Testis (tissue), 3 donors: Measurements from ENCODE around the gene SERGEF. TPM values are rescaled to one million over a fixed set of nuclear protein-coding genes. Genes with fewer than 3 reads are reported as not detected.

Experiments used
- DNase-seq: peaks from one replicate; pipeline ENCODE4 v3.0.0-alpha.2; 2019
- H3K27ac ChIP-seq, 2 donors: fragments of 200-600 bp; sonication (generic); one replicate each; pipeline ENCODE4 v1.5.1; 2019
- H3K27me3 ChIP-seq: fragments of 200-600 bp; sonication (generic); one replicate; pipeline ENCODE4 v1.5.1; 2019
- H3K36me3 ChIP-seq: fragments of 200-600 bp; sonication (generic); one replicate; pipeline ENCODE4 v1.5.1; 2017; ENCODE audit warnings: low read depth; ENCODE audit errors: missing control alignments
- H3K4me1 ChIP-seq: fragments of 200-600 bp; sonication (generic); one replicate; pipeline ENCODE4 v1.5.1; 2019
- H3K4me3 ChIP-seq, 2 donors: fragments of 200-600 bp; sonication (generic); one replicate each; pipeline ENCODE4 v1.5.1; 2017 to 2019
- H3K9me3 ChIP-seq: fragments of 200-600 bp; sonication (generic); one replicate; pipeline ENCODE4 v1.5.1; 2017
- CTCF ChIP-seq, 3 experiments: fragments of 450-650 bp in 2 of 3; fragments of 200-600 bp in 1 of 3; sonication (generic) in 1 of 3; IDR thresholded peaks; one replicate each; pipeline ENCODE4 v1.5.1; 2016 to 2019; ENCODE audit warnings: antibody characterized with exemption in 3 of 3, mild to moderate bottlenecking in 2 of 3, moderate library complexity in 1 of 3
- POLR2A ChIP-seq: fragments of 450-650 bp; IDR thresholded peaks from one replicate; pipeline ENCODE4 v1.6.1; 2017; ENCODE audit warnings: antibody characterized with exemption, mild to moderate bottlenecking, moderate library complexity
- WGBS, 2 donors: methylation state at CpG; one replicate each; pipeline ENCODE4 v1.1.5; 2018; 5-methylcytosine and 5-hydroxymethylcytosine counted together
- intact Hi-C: fragments of 100-400 bp; cut with DNase I; formaldehyde crosslinking; loops from one replicate; pipeline ENCODE4 v1.15.1; 2023; ENCODE audit warnings: low total_unique reads
- polyA plus RNA-seq: library from polyadenylated mRNA; stranded (reverse); fragments of 350-450 nt; fragmentation: Illumina TruSeq; extraction: RNeasy Lipid Tissue Mini Kit (QIAGEN cat#74804); gene quantifications from one replicate; pipeline ENCODE4 v1.2.3, GENCODE V29; 2014; ENCODE audit warnings: low read depth, low replicate concordance; ENCODE audit not compliant: insufficient read depth
- total RNA-seq, 2 donors: library from RNA; depleted of rRNA; stranded (reverse); fragments of >200 nt; gene quantifications; one replicate each; pipeline ENCODE4 v1.2.3, GENCODE V29; 2016

The SERGEF gene
- total and polyA plus RNA-seq, 3 donors from 2014 or later = 12.5 to 37.5 (median 23.1) TPM

GRCh38 chr11:17906436-17906835, 106.4 kb downstream of the SERGEF start:
- peak; percentile 35 for DNase-seq
- Histone ChIP-seq H3K9me3 (no peaks in the 10 kb centered on the region), H3K4me3 (no peak overlapping the region), H3K27ac (no peak overlapping the region), H3K36me3 (no peaks in the 10 kb centered on the region), H3K27me3 (no peaks in the 10 kb centered on the region), H3K4me1 (peaks cover 5% of the 10 kb centered on the region)
- 77 to 88% methylated on average over 7 of the region's 7 CpGs for WGBS, 2 donors
- intact Hi-C loops = no loop called here
- TF ChIP-seq POLR2A (no peak), CTCF (IDR thresholded peaks at IDR 0.05) (no peak)

GRCh38 chr11:17905477-17905876, 107.4 kb downstream of the SERGEF start:
- Histone ChIP-seq H3K27me3 (no peaks in the 10 kb centered on the region), H3K4me1 (peaks cover 5% of the 10 kb centered on the region), H3K27ac (no peak overlapping the region), H3K9me3 (no peaks in the 10 kb centered on the region), H3K4me3 (no peak overlapping the region), H3K36me3 (no peaks in the 10 kb centered on the region)
- TF ChIP-seq CTCF (IDR thresholded peaks at IDR 0.05) = no peak
- TF ChIP-seq POLR2A = no peak
- no peak for DNase-seq
- intact Hi-C loops = no loop called here

- no peaks in the 10 kb centered on the region for H3K27me3 ChIP-seq
- no peak overlapping the region for H3K27ac ChIP-seq
- no peaks in the 10 kb centered on the region for H3K36me3 ChIP-seq
- peaks cover 1% of the 10 kb centered on the region for H3K4me1 ChIP-seq
- DNase-seq = no peak
- intact Hi-C loops = no loop called here
- no peak overlapping the region for H3K4me3 ChIP-seq
- H3K9me3 ChIP-seq = no peaks in the 10 kb centered on the region
- TF ChIP-seq POLR2A (no peak), CTCF (IDR thresholded peaks at IDR 0.05) (no peak)
- 97% methylated on average over 2 of the region's 2 CpGs for WGBS, 2 donors
Observed at GRCh38 chr11:17901481-17901880, 111.4 kb downstream of the SERGEF start.

- H3K4me1 ChIP-seq = no peaks in the 10 kb centered on the region
- DNase-seq = no peak
- no peak overlapping the region for H3K27ac ChIP-seq
- no peaks in the 10 kb centered on the region for H3K27me3 ChIP-seq
- no peaks in the 10 kb centered on the region for H3K36me3 ChIP-seq
- intact Hi-C loops = no loop called here
- no peak for TF ChIP-seq CTCF (IDR thresholded peaks at IDR 0.05)
- TF ChIP-seq POLR2A = no peak
- WGBS, 2 donors = 83 to 85% methylated on average over 3 of the region's 3 CpGs
- H3K9me3 ChIP-seq = no peaks in the 10 kb centered on the region
- H3K4me3 ChIP-seq = no peak overlapping the region
Observed at GRCh38 chr11:17898782-17899181, 114.1 kb downstream of the SERGEF start.

- no peaks in the 10 kb centered on the region for H3K36me3 ChIP-seq
- intact Hi-C loops = no loop called here
- no peak for TF ChIP-seq POLR2A
- no peak for TF ChIP-seq CTCF (IDR thresholded peaks at IDR 0.05)
- H3K9me3 ChIP-seq = no peaks in the 10 kb centered on the region
- no peaks in the 10 kb centered on the region for H3K27me3 ChIP-seq
- WGBS, 2 donors = 83 to 96% methylated on average over 1 of the region's 1 CpG
- no peak overlapping the region for H3K27ac ChIP-seq
- H3K4me3 ChIP-seq = no peak overlapping the region
- no peaks in the 10 kb centered on the region for H3K4me1 ChIP-seq
- DNase-seq = no peak
Observed at GRCh38 chr11:17898071-17898470, 114.8 kb downstream of the SERGEF start.
